HG02840 (cell line): Measurements from ENCODE around the gene SLC15A4.
"Not testable (repeated sequence)": the region's sequence is repeated elsewhere in the genome, so short reads cannot be mapped to it uniquely, and the experiment has no call there.

Experiments used
- ATAC-seq: cut with Tn5 transposase; IDR thresholded peaks from one replicate; pipeline ENCODE4 v1.9.1; 2021; ENCODE audit warnings: mild to moderate bottlenecking, moderate library complexity, moderate number of reproducible peaks; ENCODE audit not compliant: unreplicated experiment, low FRiP score

The SLC15A4 gene

GRCh38 chr12:128815779-128816642, 7.7 kb downstream of the SLC15A4 start:
- ATAC-seq: no peak

- no peak for ATAC-seq
These were observed 9.1 kb downstream of the SLC15A4 start for GRCh38 chr12:128814411-128815261.

- ATAC-seq: no peak
These were observed 9.9 kb downstream of the SLC15A4 start for GRCh38 chr12:128813883-128814282.

GRCh38 chr12:128813392-128813791, 10.4 kb downstream of the SLC15A4 start:
- no peak for ATAC-seq

- no peak for ATAC-seq
These were observed 12.0 kb downstream of the SLC15A4 start for GRCh38 chr12:128811806-128812205.

- peak; percentile 86 for ATAC-seq
These were observed 13.3 kb downstream of the SLC15A4 start for GRCh38 chr12:128810182-128811127.

GRCh38 chr12:128808651-128809050, 15.1 kb downstream of the SLC15A4 start:
- no peak for ATAC-seq

- ATAC-seq: no peak
These were observed 16.5 kb downstream of the SLC15A4 start for GRCh38 chr12:128807161-128807724.

- ATAC-seq: no peak
These were observed 17.2 kb downstream of the SLC15A4 start for GRCh38 chr12:128806573-128806972.

GRCh38 chr12:128805406-128805805, 18.4 kb downstream of the SLC15A4 start:
- not testable (repeated sequence) for ATAC-seq

- no peak for ATAC-seq
These were observed 19.0 kb downstream of the SLC15A4 start for GRCh38 chr12:128804762-128805161.

GRCh38 chr12:128803788-128804187, 20.0 kb downstream of the SLC15A4 start:
- ATAC-seq: no peak

- ATAC-seq: no peak
These were observed 21.0 kb downstream of the SLC15A4 start for GRCh38 chr12:128802756-128803155.

- ATAC-seq: no peak
These were observed 21.8 kb downstream of the SLC15A4 start for GRCh38 chr12:128801879-128802391.

- ATAC-seq: no peak
These were observed 23.2 kb downstream of the SLC15A4 start for GRCh38 chr12:128800606-128801005.

- no peak for ATAC-seq
These were observed 25.0 kb downstream of the SLC15A4 start for GRCh38 chr12:128798571-128799341.

- peak; percentile 44 for ATAC-seq
These were observed 26.3 kb downstream of the SLC15A4 start for GRCh38 chr12:128797119-128798118.
